C4-2B (cell line): Measurements from ENCODE around the gene FRMD7.

Experiments
- CTCF ChIP-seq: fragments of 450-650 bp; conservative IDR thresholded peaks from 2 replicates; pipeline ENCODE4 v1.5.1; 2017; ENCODE audit warnings: mild to moderate bottlenecking
- ZFX ChIP-seq: fragments of 450-650 bp; IDR thresholded peaks from 2 replicates; pipeline ENCODE4 v1.6.1; 2017

- TF ChIP-seq CTCF (no peak), ZFX (no peak)
Measured at GRCh38 chrX:132127743-132128142, at the start of gene FRMD7.
